B cell (primary cell): ENCODE measurements around the gene SEC16A. TPM values are rescaled to one million over a fixed set of nuclear protein-coding genes. Genes with fewer than 3 reads are reported as not detected.

ENCODE experiments used
- ATAC-seq: fragments of 200-7000 bp; cut with Tn5 transposase; one replicate; pipeline ENCODE4 v1.10.0; 2021; ENCODE audit warnings: low read depth, mild to moderate bottlenecking, moderate number of reproducible peaks, moderate library complexity
- CTCF ChIA-PET: fragments of 350-600 bp; sonication (Branson Sonifier 250); formaldehyde crosslinking; loops from one replicate; lab custom pipeline; 2021; ENCODE audit warnings: antibody characterized with exemption, inconsistent platforms; lab: Charles Lee
- POLR2A ChIA-PET: fragments of 350-600 bp; sonication (Branson Sonifier 250); formaldehyde crosslinking; loops from one replicate; lab custom pipeline; 2021; ENCODE audit warnings: antibody characterized with exemption; lab: Charles Lee
- DNase-seq: peaks from one replicate; pipeline ENCODE4 v3.0.0; 2013
- H2AFZ ChIP-seq: 2 replicates; pipeline ENCODE4 v1.6.1; 2012; ENCODE audit warnings: mild to moderate bottlenecking, low read depth, low read length; ENCODE audit not compliant: insufficient read depth, poor library complexity, severe bottlenecking
- H3K27ac ChIP-seq, 2 donors: 1 replicate in 1 of 2; 2 replicates in 1 of 2; pipeline ENCODE4 v1.5.1; 2012 to 2013; ENCODE audit warnings: low read length in 2 of 2, mild to moderate bottlenecking in 2 of 2, moderate library complexity in 1 of 2
- H3K27me3 ChIP-seq, 4 experiments: fragments of 200-600 bp in 1 of 4; sonication (generic) in 1 of 4; replicated peaks in 1 of 4; 1 replicate in 2 of 4; 2 replicates in 2 of 4; pipeline versions ENCODE4 v1.6.1 to v1.7.0; 2013 to 2016; ENCODE audit warnings: low read length in 3 of 4, mild to moderate bottlenecking in 2 of 4, mixed read lengths in 1 of 4, moderate library complexity in 1 of 4; ENCODE audit not compliant: insufficient read depth in 4 of 4, control insufficient read depth in 3 of 4; ENCODE audit errors: control extremely low read depth in 1 of 4
- H3K36me3 ChIP-seq, 2 experiments: replicated peaks in 1 of 2; 1 replicate in 1 of 2; 2 replicates in 1 of 2; pipeline versions ENCODE4 v1.6.1 to v1.7.1; 2013; ENCODE audit warnings: low read length in 1 of 2; ENCODE audit not compliant: insufficient read depth in 2 of 2, control insufficient read depth in 1 of 2; ENCODE audit errors: control extremely low read depth in 1 of 2, extremely low read depth in 1 of 2
- H3K4me1 ChIP-seq, 2 donors: fragments of 200-600 bp in 1 of 2; sonication (generic) in 1 of 2; 1 replicate in 1 of 2; 2 replicates in 1 of 2; pipeline versions ENCODE4 v1.5.1 to v1.6.1; 2013 to 2017; ENCODE audit warnings: low read length in 2 of 2; ENCODE audit not compliant: control insufficient read depth in 2 of 2, insufficient read depth in 2 of 2
- H3K4me2 ChIP-seq: replicated peaks from 2 replicates; pipeline ENCODE3; 2012; ENCODE audit warnings: mild to moderate bottlenecking, low read depth, low read length; ENCODE audit not compliant: poor library complexity, severe bottlenecking
- H3K4me3 ChIP-seq, 5 experiments: fragments of 200-600 bp in 1 of 5; sonication (generic) in 1 of 5; 1 replicate in 3 of 5; 2 replicates in 2 of 5; pipeline versions ENCODE4 v1.5.1 to v1.7.0; 2011 to 2016; ENCODE audit warnings: low read length in 4 of 5, mild to moderate bottlenecking in 4 of 5, low read depth in 2 of 5, control low read depth in 1 of 5, moderate library complexity in 1 of 5; ENCODE audit not compliant: insufficient read depth in 1 of 5; ENCODE audit errors: control extremely low read depth in 1 of 5, extremely low read depth in 1 of 5
- H3K79me2 ChIP-seq: fragments of 200-600 bp; sonication (generic); one replicate; pipeline ENCODE4 v1.6.0; 2016; ENCODE audit warnings: low read length; ENCODE audit not compliant: control insufficient read depth, insufficient read depth
- H3K9ac ChIP-seq: fragments of 200-600 bp; sonication (generic); 2 replicates; pipeline ENCODE4 v1.6.1; 2017; ENCODE audit warnings: mild to moderate bottlenecking, low read length, moderate library complexity
- H3K9me3 ChIP-seq, 3 donors: one replicate each; pipeline versions ENCODE4 v1.6.1 to v1.7.1; 2013; ENCODE audit warnings: low read length in 2 of 3; ENCODE audit not compliant: control insufficient read depth in 2 of 3, insufficient read depth in 1 of 3; ENCODE audit errors: control extremely low read depth in 1 of 3
- H4K20me1 ChIP-seq: 2 replicates; pipeline ENCODE4 v1.6.0; 2012; ENCODE audit warnings: mild to moderate bottlenecking, low read length; ENCODE audit not compliant: insufficient read depth, control insufficient read depth, poor library complexity, severe bottlenecking
- H3K27ac Mint-ChIP-seq: one replicate; pipeline ENCODE4 v1.8.0; 2021; ENCODE audit warnings: mixed read lengths
- H3K27me3 Mint-ChIP-seq: one replicate; pipeline ENCODE4 v1.8.0; 2021; ENCODE audit warnings: mixed read lengths
- H3K4me1 Mint-ChIP-seq: one replicate; pipeline ENCODE4 v1.8.0; 2021; ENCODE audit warnings: mixed read lengths
- H3K4me3 Mint-ChIP-seq: one replicate; pipeline ENCODE4 v1.8.0; 2021; ENCODE audit warnings: mixed read lengths
- H3K9me3 Mint-ChIP-seq: one replicate; pipeline ENCODE4 v1.8.0; 2022; ENCODE audit warnings: mixed read lengths; ENCODE audit not compliant: insufficient read depth
- CTCF ChIP-seq: fragments of 200-600 bp; IDR thresholded peaks from one replicate; pipeline ENCODE4 v1.8.0; 2022; ENCODE audit warnings: antibody characterized with exemption, mild to moderate bottlenecking
- EZH2 ChIP-seq: IDR thresholded peaks from 2 replicates; pipeline ENCODE4 v1.6.1; 2012; ENCODE audit warnings: borderline replicate concordance, low read depth, mild to moderate bottlenecking, moderate library complexity, low read length; ENCODE audit not compliant: insufficient read depth, poor library complexity, severe bottlenecking
- WGBS: methylation state at CpG from one replicate; pipeline ENCODE4 v1.1.5; 2013; ENCODE audit warnings: missing lambda C conversion rate; ENCODE audit not compliant: insufficient coverage; 5-methylcytosine and 5-hydroxymethylcytosine counted together
- intact Hi-C: fragments of 100-400 bp; cut with micrococcal nuclease; formaldehyde crosslinking; loops from one replicate; pipeline ENCODE4 v1.10.0; 2022
- polyA plus RNA-seq: library from polyadenylated mRNA; depleted of rRNA; stranded (reverse); fragments of >200 nt; gene quantifications from 2 replicates; pipeline ENCODE4 v1.2.3, GENCODE V29; 2012
- total RNA-seq, 2 donors: library from RNA; stranded (reverse); fragments of 120-200 nt in 1 of 2; gene quantifications; 1 replicate in 1 of 2; 2 replicates in 1 of 2; pipeline versions ENCODE4 v1.2.3 to v1.2.4, GENCODE V29; 2013 to 2022

Gene SEC16A
- total and polyA plus RNA-seq, 2 donors (not counting 1 experiment from before 2014, with no cell fraction given), result 31.7 to 73.4 TPM

- ChIA-PET POLR2A (interaction anchor here (0.7 kb wide), 1 partner anchor 259 kb away, joined by 7 read pairs; no protein-coding TSS in a partner anchor), CTCF (no interaction called here)
- Mint-ChIP-seq H3K4me1 (peaks cover 34% of the 10 kb centered on the region), H3K27me3 (no peaks in the 10 kb centered on the region), H3K27ac (peak overlapping the region; percentile 99), H3K9me3 (no peaks in the 10 kb centered on the region), H3K4me3 (peak overlapping the region; percentile 97)
- ATAC-seq, result no peak
- TF ChIP-seq EZH2 (no peak), CTCF (no peak)
- Histone ChIP-seq H3K9me3 (no peaks in the 10 kb centered on the region), H4K20me1 (peaks cover 66% of the 10 kb centered on the region), H3K4me3 (peak overlapping the region; percentile 63 to 96 (median 83)), H3K4me1 (peaks cover 25 to 26% of the 10 kb centered on the region in 2 donors), H3K4me2 (peak overlapping the region; percentile 99), H3K27me3 (peaks cover 0 to under 1% (median 0%) of the 10 kb centered on the region in 4 experiments), H2AFZ (peak overlapping the region; percentile 83), H3K79me2 (peaks cover 53% of the 10 kb centered on the region), H3K9ac (peak overlapping the region; percentile 96), H3K27ac (peak overlapping the region; percentile 78 to 98), H3K36me3 (peaks cover 0 to 11% of the 10 kb centered on the region in 2 experiments)
- 2% methylated on average over 36 of the region's 39 CpGs for WGBS
- no peak for DNase-seq
- intact Hi-C loops, result loop anchor here (2.0 to 5.0 kb wide), 5 partner anchors 65 to 605 kb away; partner anchors contain the start of genes CAMSAP1, MAN1B1, NOTCH1 and PAXX
These were observed 621 bp downstream of the SEC16A start for GRCh38 chr9:136482046-136482792.

- Histone ChIP-seq H4K20me1 (peaks cover 73% of the 10 kb centered on the region), H3K36me3 (peaks cover 0 to 18% of the 10 kb centered on the region in 2 experiments), H3K4me2 (peak overlapping the region; percentile 99), H3K27ac (peak overlapping the region; percentile 78 to 98), H3K9me3 (no peaks in the 10 kb centered on the region), H3K9ac (peak overlapping the region; percentile 96), H3K79me2 (peaks cover 59% of the 10 kb centered on the region), H3K4me3 (peak overlapping the region in 3 of 5 experiments; percentile 73 to 96 (median 83)), H3K4me1 (peaks cover 25 to 26% of the 10 kb centered on the region in 2 donors), H2AFZ (peak overlapping the region; percentile 83), H3K27me3 (no peaks in the 10 kb centered on the region)
- ChIA-PET CTCF (no interaction called here), POLR2A (no interaction called here)
- DNase-seq (no peak), ATAC-seq (no peak)
- 88% methylated on average over 2 of the region's 5 CpGs for WGBS
- H3K4me1 Mint-ChIP-seq, result peaks cover 34% of the 10 kb centered on the region
- H3K9me3 Mint-ChIP-seq, result no peaks in the 10 kb centered on the region
- no peaks in the 10 kb centered on the region for H3K27me3 Mint-ChIP-seq
- H3K4me3 Mint-ChIP-seq, result peak overlapping the region; percentile 92
- intact Hi-C loops, result loop anchor here (5.0 kb wide), 1 partner anchor 511 kb away; the partner anchor contains the start of gene PAXX
- H3K27ac Mint-ChIP-seq, result peak overlapping the region; percentile 99
- no peak for TF ChIP-seq CTCF
- no peak for TF ChIP-seq EZH2
These were observed 1.3 kb downstream of the SEC16A start for GRCh38 chr9:136481558-136481957.
